Choroid plexus epithelial cell (primary cell): ENCODE data around the gene DHH.
A peak's percentile ranks its signal among the peaks of the same experiment; 100 is the strongest.

Experiments
- DNase-seq: peaks from one replicate; pipeline ENCODE4 v3.0.0-alpha.2; 2010; ENCODE audit warnings: low read depth
- H3K4me3 ChIP-seq: 2 replicates; pipeline ENCODE4 v1.5.1; 2011; ENCODE audit warnings: low read depth, mild to moderate bottlenecking, control low read depth, low read length, moderate library complexity
- TF ChIP-seq, protein P1 (sequence below): conservative IDR thresholded peaks from 2 replicates; pipeline ENCODE4 v1.5.1; 2011; ENCODE audit warnings: low read depth, mild to moderate bottlenecking, control low read depth, inconsistent platforms, low read length, moderate library complexity

The DHH gene

DNA sequence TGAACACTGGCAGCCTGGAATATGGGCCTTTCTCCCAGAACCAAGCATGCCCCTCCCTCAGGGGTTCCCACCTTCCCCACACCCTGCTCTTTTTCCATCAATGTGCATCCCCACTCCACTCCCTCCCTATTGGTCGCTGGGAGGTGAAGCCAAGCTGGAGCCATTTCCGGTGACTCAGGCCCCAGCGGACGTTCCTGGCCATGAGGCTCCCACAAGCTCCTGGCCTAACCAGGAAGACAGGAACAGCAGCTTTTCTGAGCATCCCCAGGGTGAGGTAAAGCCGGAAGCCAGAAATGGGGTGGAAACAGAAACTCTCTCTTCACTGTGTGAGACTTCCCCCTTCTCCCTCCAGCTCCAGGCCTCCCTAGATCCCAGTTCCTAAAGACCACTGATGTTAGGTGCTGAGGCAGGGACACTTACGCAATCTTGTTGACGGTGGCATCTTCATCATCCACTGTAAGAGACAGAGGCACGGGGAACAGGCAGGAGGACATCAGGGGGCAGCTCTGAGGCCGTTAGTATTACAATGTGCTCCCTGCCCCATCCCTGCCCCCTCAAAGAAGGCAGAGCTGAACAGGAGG is 11.0 kb upstream of the DHH start:
- H3K4me3 ChIP-seq = no peak overlapping the region
- DNase-seq = peak; percentile 46
- TF ChIP-seq, protein P1, sequence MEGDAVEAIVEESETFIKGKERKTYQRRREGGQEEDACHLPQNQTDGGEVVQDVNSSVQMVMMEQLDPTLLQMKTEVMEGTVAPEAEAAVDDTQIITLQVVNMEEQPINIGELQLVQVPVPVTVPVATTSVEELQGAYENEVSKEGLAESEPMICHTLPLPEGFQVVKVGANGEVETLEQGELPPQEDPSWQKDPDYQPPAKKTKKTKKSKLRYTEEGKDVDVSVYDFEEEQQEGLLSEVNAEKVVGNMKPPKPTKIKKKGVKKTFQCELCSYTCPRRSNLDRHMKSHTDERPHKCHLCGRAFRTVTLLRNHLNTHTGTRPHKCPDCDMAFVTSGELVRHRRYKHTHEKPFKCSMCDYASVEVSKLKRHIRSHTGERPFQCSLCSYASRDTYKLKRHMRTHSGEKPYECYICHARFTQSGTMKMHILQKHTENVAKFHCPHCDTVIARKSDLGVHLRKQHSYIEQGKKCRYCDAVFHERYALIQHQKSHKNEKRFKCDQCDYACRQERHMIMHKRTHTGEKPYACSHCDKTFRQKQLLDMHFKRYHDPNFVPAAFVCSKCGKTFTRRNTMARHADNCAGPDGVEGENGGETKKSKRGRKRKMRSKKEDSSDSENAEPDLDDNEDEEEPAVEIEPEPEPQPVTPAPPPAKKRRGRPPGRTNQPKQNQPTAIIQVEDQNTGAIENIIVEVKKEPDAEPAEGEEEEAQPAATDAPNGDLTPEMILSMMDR = no peak

DNA sequence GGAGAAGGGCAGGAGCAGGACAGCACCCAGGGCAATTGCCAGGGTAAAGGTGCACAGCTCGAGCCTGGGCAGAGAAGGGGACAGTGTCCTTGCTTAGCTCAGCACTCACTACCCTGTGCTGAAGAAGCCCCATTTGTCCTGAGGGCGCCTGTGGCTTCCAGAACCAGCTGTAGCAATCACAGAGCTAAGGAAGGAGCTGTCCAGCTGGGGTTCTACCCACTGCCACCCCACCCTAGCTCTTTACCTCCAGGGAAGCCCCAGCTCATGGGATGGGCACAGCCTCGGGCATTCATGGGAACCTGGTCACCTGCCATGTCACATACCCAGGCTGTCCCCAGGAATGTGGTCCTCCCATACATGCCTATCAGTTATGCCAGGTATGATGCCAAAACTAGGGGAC is 10.2 kb upstream of the DHH start:
- DNase-seq = no peak
- H3K4me3 ChIP-seq = no peak overlapping the region
- TF ChIP-seq, protein P1 = no peak

DNA sequence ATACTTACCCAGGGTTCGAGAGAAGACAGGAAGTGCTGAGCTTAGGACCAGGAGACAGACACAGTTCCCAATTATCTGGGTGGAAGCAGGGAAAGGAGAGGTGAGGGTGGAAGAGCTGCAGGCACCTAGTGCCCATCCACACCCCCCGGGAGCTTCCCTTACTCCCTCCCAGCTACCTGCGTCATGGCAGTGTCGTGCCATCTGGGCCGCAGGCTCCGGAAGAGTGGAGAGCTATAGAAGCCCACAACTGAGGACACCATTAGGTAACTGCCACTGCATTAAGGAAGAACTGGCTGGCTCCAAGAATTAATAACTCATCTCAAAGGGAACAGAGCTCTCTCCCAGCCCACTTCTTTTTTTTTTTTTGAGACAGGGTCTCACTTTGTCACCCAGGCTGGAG is 5.8 kb upstream of the DHH start:
- H3K4me3 ChIP-seq = no peak overlapping the region
- no peak for DNase-seq
- TF ChIP-seq, protein P1 = no peak

DNA sequence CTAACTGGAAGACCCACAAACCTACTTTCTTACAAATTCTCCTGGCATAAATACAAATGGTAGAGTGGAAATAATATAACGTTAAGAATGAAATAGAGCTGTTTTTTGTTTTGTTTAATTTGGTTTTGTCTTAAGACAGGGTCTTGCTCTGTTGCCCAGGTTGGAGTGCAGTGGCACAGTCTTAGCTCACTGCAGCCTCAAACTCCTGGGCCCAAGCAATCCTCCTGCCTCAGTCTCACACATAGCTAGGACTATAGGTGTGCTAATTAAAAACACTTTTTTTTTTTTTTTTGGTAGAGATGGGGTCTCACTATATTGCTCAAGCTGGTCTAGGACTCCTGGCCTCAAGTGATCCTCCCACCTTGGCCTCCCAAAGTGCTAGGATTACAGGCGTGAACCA is 4.1 kb upstream of the DHH start:
- TF ChIP-seq, protein P1 = no peak
- no peak overlapping the region for H3K4me3 ChIP-seq
- DNase-seq = no peak

DNA sequence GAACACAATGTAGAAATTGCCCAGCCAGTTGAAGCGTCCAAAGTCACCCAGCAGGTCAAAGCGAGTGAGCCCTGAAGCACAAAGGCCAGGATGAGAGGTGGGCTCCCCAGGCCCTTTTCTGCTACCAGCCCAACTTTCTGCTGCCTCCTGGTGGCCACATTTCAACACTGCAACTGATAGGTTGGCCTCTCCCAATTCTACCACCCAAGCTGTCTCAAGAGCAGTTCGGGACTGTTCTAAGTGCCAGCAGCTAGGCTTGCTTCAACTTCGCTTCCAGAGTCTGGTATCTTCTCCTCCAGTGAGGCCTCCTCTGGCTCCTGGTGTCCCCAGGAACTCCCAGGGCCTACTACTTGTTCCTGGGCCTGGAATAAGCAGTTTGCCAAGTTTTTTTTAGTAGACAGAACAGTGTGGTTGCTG is 3.4 kb upstream of the DHH start:
- peak; percentile 67 for DNase-seq
- TF ChIP-seq, protein P1 = peak; percentile 85
- no peak overlapping the region for H3K4me3 ChIP-seq

DNA sequence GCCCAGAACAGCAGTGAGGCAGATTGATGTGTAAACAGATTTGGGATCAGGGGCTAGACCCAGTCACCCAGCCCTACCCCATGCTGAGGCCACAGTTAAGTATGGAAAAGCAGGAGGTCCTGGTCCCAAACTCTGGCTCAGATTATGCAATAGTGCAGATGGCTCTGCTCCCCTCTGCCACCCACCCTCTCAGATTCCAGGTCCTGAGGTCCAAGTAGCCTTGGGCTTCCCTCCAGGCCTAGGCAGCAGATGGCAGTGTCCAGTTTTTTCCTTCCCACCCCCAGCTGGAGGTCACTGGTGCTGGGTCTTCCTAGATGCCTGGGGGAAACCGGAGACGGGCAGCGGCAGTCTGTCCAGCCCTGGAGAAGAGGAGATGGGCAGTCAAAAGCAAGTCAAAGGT is 2.8 kb upstream of the DHH start:
- TF ChIP-seq, protein P1 = peak; percentile 1
- no peak for DNase-seq
- H3K4me3 ChIP-seq = no peak overlapping the region

DNA sequence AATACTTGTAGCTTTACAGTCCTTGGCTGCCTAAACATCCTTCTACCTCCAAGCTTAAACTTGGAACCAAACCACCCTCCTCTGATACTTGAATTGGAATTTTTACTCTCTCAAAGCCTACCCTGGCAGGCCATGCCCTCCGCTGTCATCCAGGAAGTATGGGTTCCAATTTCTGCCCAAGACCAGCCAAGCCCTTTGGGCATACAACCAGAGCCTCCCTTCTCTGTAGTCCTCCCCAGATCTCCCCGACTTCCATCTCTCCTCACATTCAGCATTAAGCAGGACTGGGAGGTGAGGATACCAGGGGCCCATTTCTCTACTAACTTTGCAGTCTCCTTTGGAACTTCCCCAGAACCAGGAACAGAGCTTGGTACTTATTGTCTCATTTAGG is 369 bp upstream of the DHH start:
- H3K4me3 ChIP-seq = no peak overlapping the region
- DNase-seq = no peak
- TF ChIP-seq, protein P1 = no peak
